Fibroblast of the aortic adventitia (primary cell): ENCODE results near the gene ACTL6B. TPM values are rescaled to one million over a fixed set of nuclear protein-coding genes. Genes with fewer than 3 reads are reported as not detected.
"Not testable (repeated sequence)": the region's sequence is repeated elsewhere in the genome, so short reads cannot be mapped to it uniquely, and the experiment has no call there.

Source experiments
- DNase-seq: peaks from one replicate; pipeline ENCODE4 v3.0.0-alpha.2; 2010; ENCODE audit warnings: low read depth
- H3K4me3 ChIP-seq: 2 replicates; pipeline ENCODE4 v1.5.1; 2011; ENCODE audit warnings: low read depth, mild to moderate bottlenecking, control low read depth, low read length, moderate library complexity
- CTCF ChIP-seq: IDR thresholded peaks from 2 replicates; pipeline ENCODE4 v1.5.1; 2011; ENCODE audit warnings: mild to moderate bottlenecking, low read length, control low read depth, inconsistent platforms; ENCODE audit not compliant: insufficient read depth
- total RNA-seq: library from RNA; depleted of rRNA; stranded (reverse); fragments of >200 nt; gene quantifications from 2 replicates; pipeline ENCODE4 v1.2.3, GENCODE V29; 2012; ENCODE audit warnings: low replicate concordance

Gene ACTL6B
- total RNA-seq = not detected in 2 replicates

- no peak for TF ChIP-seq CTCF
- no peak within 1 kb of the TSS for H3K4me3 ChIP-seq
- no peak for DNase-seq
Observed at GRCh38 chr7:100655908-100656674, at the start of gene ACTL6B. TSS of gene ACTL6B (minus strand) at chr7:100656448. CDS start at chr7:100656354, 94 bp downstream.

- H3K4me3 ChIP-seq = peak overlapping the region; percentile 79
- TF ChIP-seq CTCF = peak; percentile 93
- peak; percentile 70 for DNase-seq
Observed at GRCh38 chr7:100705320-100705752, 49.1 kb upstream of the ACTL6B start.

GRCh38 chr7:100701089-100701488 is 44.8 kb upstream of the ACTL6B start:
- not testable (repeated sequence) for H3K4me3 ChIP-seq, DNase-seq

- TF ChIP-seq CTCF = no peak
- DNase-seq = no peak
- H3K4me3 ChIP-seq = no peak overlapping the region
Observed at GRCh38 chr7:100699018-100699417, 42.8 kb upstream of the ACTL6B start.

- no peak for TF ChIP-seq CTCF
- no peak for DNase-seq
- no peak overlapping the region for H3K4me3 ChIP-seq
Observed at GRCh38 chr7:100696123-100696521, 39.9 kb upstream of the ACTL6B start.

GRCh38 chr7:100694098-100694745 is 38.0 kb upstream of the ACTL6B start, which contains the start of gene GIGYF1:
TSS of gene GIGYF1 (minus strand) at chr7:100694250. CDS start at chr7:100688238, 6,012 bp downstream.
- DNase-seq = peak; percentile 56
- peak within 1 kb of the TSS; percentile 83 for H3K4me3 ChIP-seq
- TF ChIP-seq CTCF = no peak
